Muscle layer of duodenum (tissue), 2 donors: ENCODE results near the gene TSPAN4.

Experiments used
- H3K27ac ChIP-seq: one replicate; pipeline ENCODE4 v1.7.0; 2013; ENCODE audit warnings: mild to moderate bottlenecking, low read length
- H3K27me3 ChIP-seq: one replicate; pipeline ENCODE4 v1.7.0; 2013; ENCODE audit warnings: low read depth, mild to moderate bottlenecking, control low read depth, low read length
- H3K36me3 ChIP-seq, 2 donors: one replicate each; pipeline ENCODE4 v1.7.0; 2013; ENCODE audit warnings: low read length in 2 of 2, control low read depth in 1 of 2, mild to moderate bottlenecking in 1 of 2; ENCODE audit not compliant: insufficient read depth in 2 of 2, control insufficient read depth in 1 of 2
- H3K4me1 ChIP-seq, 2 donors: one replicate each; pipeline ENCODE4 v1.7.0; 2013; ENCODE audit warnings: low read length in 2 of 2, mild to moderate bottlenecking in 2 of 2, control low read depth in 1 of 2, moderate library complexity in 1 of 2; ENCODE audit not compliant: insufficient read depth in 2 of 2, control insufficient read depth in 1 of 2
- H3K4me3 ChIP-seq, 2 donors: one replicate each; pipeline ENCODE4 v1.7.0; 2013; ENCODE audit warnings: low read length in 2 of 2, low read depth in 1 of 2, mild to moderate bottlenecking in 1 of 2
- H3K9me3 ChIP-seq, 2 donors: one replicate each; pipeline ENCODE4 v1.7.0; 2013; ENCODE audit warnings: low read length in 2 of 2, control low read depth in 1 of 2, mild to moderate bottlenecking in 1 of 2; ENCODE audit not compliant: control insufficient read depth in 1 of 2
- donor health status: healthy.

Gene TSPAN4

DNA sequence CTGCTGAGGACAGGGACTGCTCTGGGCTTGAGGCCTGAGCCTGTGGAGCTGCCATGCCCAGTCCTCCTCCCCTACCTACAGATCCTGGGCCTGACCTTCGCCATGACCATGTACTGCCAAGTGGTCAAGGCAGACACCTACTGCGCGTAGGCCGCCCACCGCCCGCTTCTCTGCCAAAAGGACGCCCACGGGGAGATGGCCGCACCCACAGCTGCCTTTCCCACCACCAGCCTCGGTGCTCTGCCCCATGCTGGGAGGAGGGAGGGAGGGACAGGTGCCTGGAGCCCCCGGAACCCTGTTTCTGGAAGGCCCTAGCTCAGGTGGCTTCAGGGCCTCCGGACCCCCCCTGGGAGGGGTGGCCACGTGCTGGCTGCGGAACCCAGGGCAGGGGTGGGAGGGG is 23.8 kb downstream of the TSPAN4 start:
- H3K9me3 ChIP-seq, result no peaks in the 10 kb centered on the region
- H3K27me3 ChIP-seq, result no peaks in the 10 kb centered on the region
- H3K27ac ChIP-seq, result no peak overlapping the region
- no peak overlapping the region for H3K4me3 ChIP-seq
- no peaks in the 10 kb centered on the region for H3K4me1 ChIP-seq
- H3K36me3 ChIP-seq, result peaks cover 0 to 62% of the 10 kb centered on the region in 2 donors

DNA sequence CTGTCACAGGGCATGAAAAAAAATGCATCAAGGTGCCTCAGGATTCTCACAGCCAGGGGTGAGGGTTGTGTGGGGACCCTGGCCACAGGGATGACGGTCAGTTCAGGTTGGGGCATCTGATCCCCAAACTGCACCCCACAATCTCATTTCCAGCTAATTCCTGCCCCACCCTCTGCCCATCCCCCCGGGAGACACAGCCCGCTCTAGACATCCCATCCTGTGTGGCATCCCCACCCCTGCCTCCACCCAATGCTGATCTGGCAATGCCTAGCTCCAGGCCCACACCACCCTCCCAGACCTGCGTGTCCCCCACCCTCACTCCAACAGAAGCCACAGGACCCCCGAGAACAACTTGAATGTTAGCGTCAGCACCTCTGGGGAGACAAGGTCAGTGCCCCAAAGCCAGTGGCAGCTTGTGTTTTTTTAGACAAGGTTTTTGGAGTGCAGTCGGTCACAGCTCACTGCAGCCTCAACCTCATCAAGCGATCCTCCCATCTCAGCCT is 25.3 kb downstream of the TSPAN4 start:
- no peaks in the 10 kb centered on the region for H3K9me3 ChIP-seq
- H3K27me3 ChIP-seq, result no peaks in the 10 kb centered on the region
- no peak overlapping the region for H3K27ac ChIP-seq
- H3K36me3 ChIP-seq, result peaks cover 0 to 62% of the 10 kb centered on the region in 2 donors
- H3K4me3 ChIP-seq, result no peak overlapping the region
- H3K4me1 ChIP-seq, result no peaks in the 10 kb centered on the region

DNA sequence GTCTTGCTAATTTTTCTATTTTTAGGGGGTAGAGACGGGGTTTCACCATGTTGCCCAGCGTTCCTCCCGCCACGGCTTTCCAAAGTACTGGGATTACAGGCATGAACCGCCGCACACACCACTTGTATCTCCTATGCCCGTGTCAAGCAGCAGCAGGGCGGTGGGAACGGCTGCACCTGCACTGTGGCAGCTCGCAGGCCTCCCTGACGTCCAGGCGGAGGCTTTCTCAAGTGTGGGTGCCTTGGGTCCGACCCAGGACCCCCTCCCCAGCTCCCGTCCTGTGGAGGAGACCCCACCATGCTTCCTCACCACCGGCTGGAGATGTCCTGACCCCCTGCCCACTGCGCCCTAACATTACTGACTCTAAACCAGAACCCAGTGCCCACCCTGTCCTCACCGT is 25.7 kb downstream of the TSPAN4 start:
- H3K9me3 ChIP-seq, result no peaks in the 10 kb centered on the region
- no peak overlapping the region for H3K27ac ChIP-seq
- H3K4me1 ChIP-seq, result no peaks in the 10 kb centered on the region
- H3K4me3 ChIP-seq, result no peak overlapping the region
- H3K36me3 ChIP-seq, result peaks cover 0 to 57% of the 10 kb centered on the region in 2 donors
- H3K27me3 ChIP-seq, result no peaks in the 10 kb centered on the region

DNA sequence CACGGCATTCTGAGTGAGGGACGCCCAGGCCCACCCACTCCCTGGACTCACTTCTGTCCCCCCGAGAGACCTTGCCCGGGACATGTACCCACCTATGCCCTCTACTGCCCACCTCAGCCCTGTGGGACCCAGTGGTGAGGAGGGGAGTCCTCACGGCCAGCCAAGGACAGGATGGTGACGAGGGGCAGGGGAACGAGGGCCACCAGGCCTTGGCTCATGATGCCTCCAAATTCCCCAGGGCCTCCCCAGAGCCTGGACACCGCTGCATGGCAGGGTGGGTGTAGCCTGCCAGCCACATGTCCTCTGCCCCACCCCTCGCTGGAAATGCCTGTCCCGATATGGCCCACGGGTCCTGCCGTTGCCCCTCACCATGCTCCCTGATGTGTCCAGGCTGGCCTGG is 26.1 kb downstream of the TSPAN4 start:
- H3K4me3 ChIP-seq, result no peak overlapping the region
- H3K4me1 ChIP-seq, result no peaks in the 10 kb centered on the region
- H3K27ac ChIP-seq, result no peak overlapping the region
- H3K27me3 ChIP-seq, result no peaks in the 10 kb centered on the region
- peaks cover 0 to 53% of the 10 kb centered on the region in 2 donors for H3K36me3 ChIP-seq
- H3K9me3 ChIP-seq, result no peaks in the 10 kb centered on the region

DNA sequence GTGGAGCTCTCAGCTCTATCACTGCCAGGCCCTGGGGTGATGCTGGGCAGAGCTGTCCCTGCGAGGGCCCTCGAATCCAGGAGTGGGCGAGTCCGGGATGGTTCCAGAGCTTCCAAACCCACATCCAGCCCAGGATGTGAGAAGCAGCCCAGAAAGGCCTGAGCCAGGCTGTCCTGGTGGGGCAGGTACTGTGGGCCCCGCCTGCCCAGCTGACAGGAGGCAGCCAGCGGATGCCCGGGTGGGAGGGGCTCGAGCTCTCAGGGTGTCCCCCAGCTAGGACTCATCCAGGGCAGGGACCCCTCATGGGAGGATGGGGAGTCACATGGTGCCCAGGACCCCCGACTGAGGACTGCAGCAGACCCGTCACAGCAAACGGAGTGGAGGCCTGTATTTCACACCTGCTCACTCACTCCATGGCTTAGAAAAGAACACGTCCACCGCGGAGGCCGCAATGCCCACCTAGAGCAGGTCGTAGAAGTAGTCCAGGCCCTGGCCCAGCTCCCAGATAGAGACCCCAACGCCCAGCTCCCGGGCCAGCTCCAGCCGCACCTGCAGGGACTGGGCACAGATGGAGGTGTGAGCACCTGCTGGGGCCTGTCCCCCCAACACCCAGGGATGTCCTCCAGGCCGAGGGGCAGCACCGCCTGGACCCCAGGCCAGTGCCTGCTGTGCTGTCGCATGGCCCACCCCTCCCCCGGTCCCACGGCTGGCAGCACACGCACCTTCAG is 26.9 kb downstream of the TSPAN4 start:
- Histone ChIP-seq H3K4me1 (no peaks in the 10 kb centered on the region), H3K27ac (no peak overlapping the region), H3K36me3 (peaks cover 0 to 45% of the 10 kb centered on the region in 2 donors), H3K27me3 (no peaks in the 10 kb centered on the region), H3K9me3 (no peaks in the 10 kb centered on the region), H3K4me3 (no peak overlapping the region)

DNA sequence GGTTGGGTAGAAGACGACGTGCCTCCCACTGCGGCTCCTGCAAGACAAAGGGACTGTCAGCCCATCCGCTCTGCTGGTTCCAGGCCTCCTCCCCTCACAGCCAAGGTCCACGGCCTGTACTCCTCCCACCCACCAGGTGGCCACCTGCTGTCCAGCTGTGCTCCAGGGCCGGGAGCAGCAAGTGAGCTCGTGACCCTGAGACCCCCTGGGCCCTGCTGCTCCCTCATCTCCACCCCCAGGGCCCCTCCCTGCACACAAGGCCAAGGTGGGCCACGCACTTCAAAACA is 27.4 kb downstream of the TSPAN4 start:
- Histone ChIP-seq H3K36me3 (peaks cover 0 to 40% of the 10 kb centered on the region in 2 donors), H3K4me1 (no peaks in the 10 kb centered on the region), H3K27me3 (no peaks in the 10 kb centered on the region), H3K9me3 (no peaks in the 10 kb centered on the region), H3K27ac (no peak overlapping the region), H3K4me3 (no peak overlapping the region)

DNA sequence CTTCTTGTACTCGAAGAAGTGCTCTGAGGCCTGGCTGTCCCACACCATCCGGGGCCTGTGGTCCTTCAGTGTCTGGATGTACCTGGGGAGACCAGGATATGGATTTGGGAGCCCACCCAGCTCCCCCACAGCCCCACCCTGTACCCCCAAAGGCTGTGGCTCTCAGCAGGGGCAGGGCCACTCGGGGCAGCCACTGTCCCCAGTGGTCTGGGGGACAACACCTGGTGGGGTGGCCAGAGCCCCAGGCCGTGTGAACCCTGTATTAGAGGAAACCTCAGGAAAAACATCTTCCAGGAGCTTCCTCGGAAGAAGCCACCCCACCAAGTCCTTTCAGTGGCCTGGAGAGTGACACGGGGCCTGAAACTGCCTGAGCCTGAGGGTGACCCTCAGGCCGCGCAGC is 27.8 kb downstream of the TSPAN4 start:
- H3K4me3 ChIP-seq, result no peak overlapping the region
- no peaks in the 10 kb centered on the region for H3K4me1 ChIP-seq
- no peaks in the 10 kb centered on the region for H3K9me3 ChIP-seq
- no peaks in the 10 kb centered on the region for H3K27me3 ChIP-seq
- H3K36me3 ChIP-seq, result peaks cover 0 to 37% of the 10 kb centered on the region in 2 donors
- H3K27ac ChIP-seq, result no peak overlapping the region

DNA sequence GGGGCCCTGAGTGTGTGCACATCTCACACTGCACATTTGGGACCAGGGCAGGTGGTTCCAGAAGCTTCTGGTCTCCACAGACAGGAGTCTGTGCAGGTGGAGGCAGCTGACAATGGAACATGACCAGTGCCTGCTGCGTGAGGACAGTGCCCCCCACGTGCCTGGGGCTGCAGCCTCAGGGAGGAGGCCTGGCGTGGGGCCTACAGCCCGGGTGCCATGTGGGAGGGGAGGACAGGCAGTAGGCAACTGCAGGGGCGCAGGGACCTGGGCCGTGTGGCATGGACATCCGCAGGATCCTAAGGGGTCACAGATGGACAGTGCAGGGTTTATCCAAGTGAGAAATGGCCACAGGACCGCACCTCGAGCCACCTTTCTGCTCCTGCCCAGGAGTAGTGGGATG is 28.8 kb downstream of the TSPAN4 start:
- no peak overlapping the region for H3K27ac ChIP-seq
- peaks cover 0 to 26% of the 10 kb centered on the region in 2 donors for H3K36me3 ChIP-seq
- peaks cover 0 to under 1% of the 10 kb centered on the region in 2 donors for H3K4me1 ChIP-seq
- H3K27me3 ChIP-seq, result no peaks in the 10 kb centered on the region
- H3K4me3 ChIP-seq, result no peak overlapping the region
- H3K9me3 ChIP-seq, result no peaks in the 10 kb centered on the region

DNA sequence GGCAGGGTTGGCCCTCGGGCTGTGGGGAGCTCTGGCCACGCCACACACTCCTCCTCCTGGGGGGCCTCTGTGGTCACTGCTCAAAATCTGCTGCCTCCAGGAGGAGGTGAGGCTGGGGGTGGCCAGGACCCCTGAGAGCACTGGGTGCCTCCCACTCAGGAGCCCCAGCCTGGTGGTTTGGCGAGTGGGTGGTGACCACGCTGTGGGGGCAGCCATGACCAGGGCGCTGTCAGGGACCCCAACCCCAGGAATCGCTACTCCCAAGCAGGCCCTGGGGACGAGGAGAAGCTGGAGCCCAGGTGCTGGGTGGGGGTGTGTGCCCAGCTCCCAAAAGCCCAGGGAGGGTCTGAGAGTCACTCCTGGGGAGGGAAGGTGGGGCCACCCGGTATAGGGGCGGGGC is 30.1 kb downstream of the TSPAN4 start:
- H3K9me3 ChIP-seq, result no peaks in the 10 kb centered on the region
- no peak overlapping the region for H3K4me3 ChIP-seq
- H3K36me3 ChIP-seq, result peaks cover 0 to 15% of the 10 kb centered on the region in 2 donors
- H3K27ac ChIP-seq, result no peak overlapping the region
- no peaks in the 10 kb centered on the region for H3K27me3 ChIP-seq
- peaks cover 0 to 5% of the 10 kb centered on the region in 2 donors for H3K4me1 ChIP-seq

DNA sequence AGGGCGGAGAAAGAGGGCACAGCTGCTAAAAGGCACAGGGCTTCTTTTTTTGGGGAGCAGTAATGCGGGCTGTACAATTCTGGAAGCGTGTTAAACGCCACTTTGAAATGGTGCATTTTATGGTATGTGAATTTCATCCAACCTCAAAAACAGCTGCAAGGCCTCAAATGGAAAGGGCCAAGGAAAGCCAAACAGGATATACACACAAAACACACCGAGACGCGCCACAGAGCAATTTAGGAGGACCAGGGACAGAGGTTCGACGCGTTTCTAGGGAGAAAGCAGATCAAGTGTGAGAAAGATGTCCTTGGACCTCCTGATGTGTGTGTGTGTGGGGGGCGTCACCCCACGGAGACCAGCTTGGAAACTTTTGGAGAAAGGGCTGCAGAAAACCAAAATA is 31.1 kb downstream of the TSPAN4 start:
- Histone ChIP-seq H3K27ac (no peak overlapping the region), H3K9me3 (no peaks in the 10 kb centered on the region), H3K36me3 (peaks cover 0 to 8% of the 10 kb centered on the region in 2 donors), H3K4me3 (no peak overlapping the region), H3K4me1 (peaks cover 0 to 5% of the 10 kb centered on the region in 2 donors), H3K27me3 (no peaks in the 10 kb centered on the region)

DNA sequence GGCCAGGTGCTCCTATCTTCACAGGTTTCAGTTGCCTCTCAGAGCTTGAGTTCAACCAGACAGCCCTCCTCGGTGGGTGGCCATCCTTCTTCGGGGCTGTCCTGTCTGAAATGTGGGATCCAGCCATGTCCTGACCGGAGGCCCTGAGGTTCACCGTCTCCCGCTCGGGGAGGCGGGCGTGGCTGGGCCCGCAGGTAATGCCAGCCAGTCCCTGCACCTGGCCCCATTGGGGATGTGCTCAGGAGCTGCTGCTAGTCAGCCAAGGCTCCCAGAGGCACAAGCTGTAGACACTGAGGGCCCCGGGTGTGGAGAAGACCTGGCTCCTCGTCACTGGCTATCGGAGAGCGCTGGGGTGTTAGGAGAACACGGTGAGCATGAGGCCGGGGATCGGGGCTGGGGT is 32.6 kb downstream of the TSPAN4 start:
- H3K36me3 ChIP-seq, result peaks cover 0 to 12% of the 10 kb centered on the region in 2 donors
- no peaks in the 10 kb centered on the region for H3K27me3 ChIP-seq
- no peak overlapping the region for H3K4me3 ChIP-seq
- H3K4me1 ChIP-seq, result peaks cover 0 to 5% of the 10 kb centered on the region in 2 donors
- H3K27ac ChIP-seq, result no peak overlapping the region
- no peaks in the 10 kb centered on the region for H3K9me3 ChIP-seq

DNA sequence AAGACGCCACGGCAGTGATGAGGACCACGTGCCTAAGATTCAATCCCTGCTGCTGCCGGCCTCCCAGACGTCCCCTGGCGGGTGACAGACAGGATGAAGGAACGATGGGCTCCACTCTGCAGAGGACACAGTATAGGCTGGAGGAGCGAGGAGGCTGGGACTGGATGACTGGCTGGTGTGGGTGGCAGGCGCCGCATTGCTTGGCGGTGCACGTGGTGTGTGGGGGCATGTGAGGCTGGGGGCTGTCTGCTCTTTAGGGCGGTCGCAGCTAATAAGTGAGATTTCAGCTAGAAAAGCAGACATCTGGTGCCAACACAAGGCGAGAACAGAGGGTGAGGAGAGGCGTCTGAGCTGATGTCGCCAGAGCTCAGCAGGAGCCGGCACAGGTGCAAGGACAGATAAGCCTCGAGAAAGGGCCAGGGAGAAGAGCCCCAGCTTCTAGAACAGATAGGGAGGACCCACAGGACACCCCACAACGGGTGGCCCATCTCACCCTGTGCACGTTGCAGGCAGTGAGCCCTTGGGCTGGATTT is 33.2 kb downstream of the TSPAN4 start:
- no peaks in the 10 kb centered on the region for H3K9me3 ChIP-seq
- no peaks in the 10 kb centered on the region for H3K27me3 ChIP-seq
- H3K4me3 ChIP-seq, result no peak overlapping the region
- H3K4me1 ChIP-seq, result peaks cover 0 to 5% of the 10 kb centered on the region in 2 donors
- H3K36me3 ChIP-seq, result peaks cover 0 to 17% of the 10 kb centered on the region in 2 donors
- no peak overlapping the region for H3K27ac ChIP-seq
